Skin epidermis (tissue), 12 donors: ENCODE data around the gene ZC3H14.
"Not testable (repeated sequence)": the region's sequence is repeated elsewhere in the genome, so short reads cannot be mapped to it uniquely, and the experiment has no call there.

Experiments
- H3K27ac ChIP-seq, 21 experiments: fragments of 200-600 bp; sonication (generic) in 11 of 21; one replicate each; pipeline ENCODE4 v1.5.0; 2020; ENCODE audit warnings: mild to moderate bottlenecking in 3 of 21, inconsistent platforms in 2 of 21, moderate library complexity in 2 of 21
- H3K4me3 ChIP-seq, 7 experiments: fragments of 200-600 bp; sonication (generic) in 2 of 7; one replicate each; pipeline ENCODE4 v1.5.0; 2020; ENCODE audit warnings: inconsistent platforms in 2 of 7, mild to moderate bottlenecking in 2 of 7, moderate library complexity in 1 of 7

The ZC3H14 gene, protein sequence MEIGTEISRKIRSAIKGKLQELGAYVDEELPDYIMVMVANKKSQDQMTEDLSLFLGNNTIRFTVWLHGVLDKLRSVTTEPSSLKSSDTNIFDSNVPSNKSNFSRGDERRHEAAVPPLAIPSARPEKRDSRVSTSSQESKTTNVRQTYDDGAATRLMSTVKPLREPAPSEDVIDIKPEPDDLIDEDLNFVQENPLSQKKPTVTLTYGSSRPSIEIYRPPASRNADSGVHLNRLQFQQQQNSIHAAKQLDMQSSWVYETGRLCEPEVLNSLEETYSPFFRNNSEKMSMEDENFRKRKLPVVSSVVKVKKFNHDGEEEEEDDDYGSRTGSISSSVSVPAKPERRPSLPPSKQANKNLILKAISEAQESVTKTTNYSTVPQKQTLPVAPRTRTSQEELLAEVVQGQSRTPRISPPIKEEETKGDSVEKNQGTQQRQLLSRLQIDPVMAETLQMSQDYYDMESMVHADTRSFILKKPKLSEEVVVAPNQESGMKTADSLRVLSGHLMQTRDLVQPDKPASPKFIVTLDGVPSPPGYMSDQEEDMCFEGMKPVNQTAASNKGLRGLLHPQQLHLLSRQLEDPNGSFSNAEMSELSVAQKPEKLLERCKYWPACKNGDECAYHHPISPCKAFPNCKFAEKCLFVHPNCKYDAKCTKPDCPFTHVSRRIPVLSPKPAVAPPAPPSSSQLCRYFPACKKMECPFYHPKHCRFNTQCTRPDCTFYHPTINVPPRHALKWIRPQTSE

DNA sequence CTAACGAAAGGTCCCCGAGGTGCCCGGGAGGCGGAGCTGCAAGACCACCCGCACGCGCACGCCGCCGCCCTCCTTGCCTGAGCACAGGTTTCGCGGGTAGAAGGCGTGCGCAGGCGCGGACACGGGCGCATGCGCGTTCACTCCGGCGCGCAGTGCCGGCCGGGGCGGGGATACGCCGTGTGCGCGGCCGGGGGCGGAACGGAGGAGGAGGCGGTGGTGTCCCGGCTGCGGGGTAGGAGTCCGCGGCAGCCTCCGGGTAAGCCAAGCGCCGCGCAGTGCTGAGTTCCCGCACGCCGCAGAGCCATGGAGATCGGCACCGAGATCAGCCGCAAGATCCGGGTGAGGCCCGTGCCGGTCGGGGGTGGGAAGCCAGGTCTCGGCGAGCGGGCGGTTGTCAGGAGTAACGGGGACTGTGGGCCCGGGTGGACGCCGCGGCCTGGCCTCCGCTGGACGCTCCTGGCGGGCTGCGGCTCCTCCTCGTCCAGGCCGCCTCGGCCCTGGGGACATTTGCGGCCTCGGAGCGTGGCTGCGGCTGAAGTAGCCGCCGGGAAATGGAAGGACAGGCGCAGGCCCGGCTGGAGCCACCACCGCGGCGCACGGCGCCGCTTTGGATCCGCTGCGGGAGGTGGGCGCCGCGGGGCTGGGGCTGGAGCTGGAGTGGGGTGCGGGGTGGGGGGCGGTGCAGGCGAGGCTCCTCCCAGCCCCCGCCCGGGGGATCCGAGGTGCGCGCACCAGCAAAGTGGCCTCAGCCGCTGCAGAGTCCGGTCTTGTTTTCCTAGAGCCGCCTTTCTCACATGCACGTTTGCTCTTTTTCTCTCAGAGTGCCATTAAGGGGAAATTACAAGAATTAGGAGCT, at the start of gene ZC3H14:
ZC3H14 (plus strand) TSS at position 207 of the 856 bp plus-strand sequence; CDS start at position 304, 97 bp downstream.
- Histone ChIP-seq H3K4me3 (peak within 1 kb of the TSS; percentile 66 to 99 (median 86)), H3K27ac (peak within 1 kb of the TSS; percentile 65 to 97 (median 89))

- no peak overlapping the region for H3K27ac ChIP-seq
These were observed 47.2 kb upstream of the ZC3H14 start for GRCh38 chr14:88515499-88516221.

GRCh38 chr14:88516861-88517357, 45.9 kb upstream of the ZC3H14 start:
- no peak overlapping the region for H3K27ac ChIP-seq
- H3K4me3 ChIP-seq: no peak overlapping the region

More at GRCh38 chr14:88515499-88516221, 47.2 kb upstream of the ZC3H14 start:
- H3K4me3 ChIP-seq: no peak overlapping the region

GRCh38 chr14:88518592-88519512, 44.0 kb upstream of the ZC3H14 start:
- H3K27ac ChIP-seq: no peak overlapping the region

GRCh38 chr14:88519907-88520306, 42.9 kb upstream of the ZC3H14 start:
- Histone ChIP-seq H3K4me3 (no peak overlapping the region), H3K27ac (no peak overlapping the region)

More at GRCh38 chr14:88518592-88519512, 44.0 kb upstream of the ZC3H14 start:
- no peak overlapping the region for H3K4me3 ChIP-seq

DNA sequence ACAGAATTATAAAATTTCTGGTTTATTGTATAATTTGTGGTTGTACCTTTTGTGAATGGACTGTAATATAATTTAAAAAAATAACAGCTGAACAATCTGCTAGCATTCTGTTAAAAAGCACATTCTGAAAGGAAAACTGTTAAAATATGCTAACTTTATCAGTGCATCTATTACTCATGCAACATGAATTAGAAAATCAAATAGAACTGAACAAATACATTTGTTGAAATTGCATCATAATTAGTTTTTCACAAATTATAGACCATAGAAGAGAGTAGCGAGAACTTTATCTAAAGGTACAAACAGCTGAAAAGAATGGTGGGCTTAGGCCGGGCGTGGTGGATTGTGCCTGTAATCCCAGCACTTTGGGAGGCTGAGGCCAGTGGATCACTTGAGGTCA, 41.0 kb upstream of the ZC3H14 start:
- no peak overlapping the region for H3K27ac ChIP-seq
- H3K4me3 ChIP-seq: no peak overlapping the region

GRCh38 chr14:88522393-88522792, 40.4 kb upstream of the ZC3H14 start:
- Histone ChIP-seq H3K4me3 (no peak overlapping the region), H3K27ac (no peak overlapping the region)

DNA sequence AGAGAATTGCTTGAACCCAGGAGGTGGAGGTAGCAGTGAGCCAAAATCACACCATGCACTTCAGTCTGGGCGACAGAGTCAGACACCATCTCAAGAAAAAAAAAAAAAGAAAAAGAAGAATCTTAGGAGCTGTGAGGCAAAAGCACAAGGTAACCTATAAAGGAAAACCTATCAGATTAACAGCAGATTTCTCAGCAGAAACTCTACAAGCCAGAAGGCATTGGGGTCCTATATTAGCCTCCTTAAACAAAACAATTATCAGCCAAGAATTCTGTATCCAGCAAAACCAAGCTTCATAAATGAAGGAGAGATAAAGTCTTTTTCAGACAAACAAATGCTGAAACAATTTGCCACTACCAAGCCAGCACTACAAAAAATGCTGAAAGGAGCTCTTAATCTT, 32.9 kb upstream of the ZC3H14 start:
- H3K4me3 ChIP-seq, H3K27ac ChIP-seq: not testable (repeated sequence)

DNA sequence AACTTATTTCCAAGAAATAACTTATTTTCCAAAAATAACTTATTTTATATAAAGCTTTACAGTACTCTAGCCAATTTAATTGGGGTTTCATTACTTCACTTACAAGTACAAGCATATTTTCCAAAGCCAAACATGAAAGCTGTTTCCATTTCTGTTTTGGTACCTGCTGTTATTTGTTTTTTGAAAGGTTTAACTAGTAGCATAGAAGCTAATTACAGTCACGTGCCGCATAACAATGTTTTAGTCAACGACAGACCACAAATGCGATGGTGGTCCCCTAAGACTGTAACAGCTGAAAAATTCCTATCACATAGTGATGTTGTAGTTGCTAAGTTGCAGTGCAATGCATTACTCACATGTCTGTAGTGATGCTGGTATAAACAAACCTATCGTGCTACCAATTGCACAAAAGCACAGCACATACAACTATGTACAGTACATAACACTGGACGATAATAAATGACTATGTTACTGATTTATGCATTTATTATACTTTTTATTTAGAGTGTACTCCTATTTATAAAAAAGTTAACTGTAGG, 29.7 kb upstream of the ZC3H14 start:
- Histone ChIP-seq H3K27ac (no peak overlapping the region), H3K4me3 (no peak overlapping the region)

DNA sequence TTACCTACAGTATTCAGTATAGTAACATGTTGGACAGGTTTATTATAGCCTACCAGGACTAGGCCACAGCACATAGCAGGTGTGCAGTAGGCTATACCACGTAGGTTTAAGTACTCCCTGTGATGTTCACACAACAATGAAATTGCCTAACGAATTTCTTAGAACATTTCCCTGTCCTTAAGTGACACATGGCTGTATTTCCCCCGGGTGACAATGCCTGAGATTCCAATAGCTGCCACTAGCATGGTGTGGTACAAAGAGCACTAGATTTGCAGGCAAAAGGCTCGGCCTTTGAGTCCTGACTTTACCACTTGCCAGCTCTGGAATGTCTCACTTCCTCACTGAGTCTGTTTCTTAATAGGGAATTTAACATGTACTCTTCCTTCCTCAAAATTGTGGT, 27.7 kb upstream of the ZC3H14 start:
- H3K27ac ChIP-seq: peak overlapping the region in 1 of 21 experiments; percentile 42
- no peak overlapping the region for H3K4me3 ChIP-seq

GRCh38 chr14:88535813-88536212, 27.0 kb upstream of the ZC3H14 start:
- Histone ChIP-seq H3K27ac (no peak overlapping the region), H3K4me3 (no peak overlapping the region)

- Histone ChIP-seq H3K4me3 (no peak overlapping the region), H3K27ac (no peak overlapping the region)
These were observed 21.5 kb upstream of the ZC3H14 start for GRCh38 chr14:88541324-88541723.

GRCh38 chr14:88542857-88543795, 19.7 kb upstream of the ZC3H14 start:
- H3K27ac ChIP-seq: no peak overlapping the region
- H3K4me3 ChIP-seq: no peak overlapping the region

- H3K27ac ChIP-seq: no peak overlapping the region
These were observed 17.6 kb upstream of the ZC3H14 start for GRCh38 chr14:88545256-88545655.

GRCh38 chr14:88546621-88547385, 16.0 kb upstream of the ZC3H14 start:
- Histone ChIP-seq H3K4me3 (no peak overlapping the region), H3K27ac (no peak overlapping the region)

More at GRCh38 chr14:88545256-88545655, 17.6 kb upstream of the ZC3H14 start:
- H3K4me3 ChIP-seq: no peak overlapping the region

DNA sequence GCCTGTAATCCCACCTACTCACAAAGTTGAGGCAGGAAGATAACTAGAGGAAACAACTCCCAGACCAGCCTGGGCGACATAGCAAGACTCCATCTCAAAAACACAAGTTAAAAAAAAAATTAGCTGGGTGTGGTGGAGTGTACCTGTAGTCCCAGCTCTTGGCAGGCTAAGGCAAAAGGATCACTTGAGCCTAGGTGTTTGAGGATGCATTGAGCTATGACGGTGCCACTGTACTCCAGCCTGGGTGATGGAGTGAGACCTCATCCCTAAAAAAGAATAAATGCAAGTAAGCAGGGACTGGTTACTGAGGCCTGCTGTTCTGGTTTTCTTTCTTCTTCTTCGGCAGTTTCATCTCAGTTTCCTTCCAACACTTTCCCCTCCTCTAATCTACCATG, 15.5 kb upstream of the ZC3H14 start:
- H3K4me3 ChIP-seq: no peak overlapping the region
- no peak overlapping the region for H3K27ac ChIP-seq
